PFSK-1 (cell line): ENCODE measurements around the gene EHBP1L1.

Experiments
- POLR2AphosphoS5 ChIP-seq: IDR thresholded peaks from 2 replicates; pipeline ENCODE4 v1.6.1; 2012; ENCODE audit warnings: low read depth, mild to moderate bottlenecking, control low read depth, low read length, moderate library complexity
- TAF1 ChIP-seq: IDR thresholded peaks from 2 replicates; pipeline ENCODE4 v1.6.1; 2012; ENCODE audit warnings: low read length, control low read depth, borderline replicate concordance; ENCODE audit not compliant: insufficient read depth

DNA sequence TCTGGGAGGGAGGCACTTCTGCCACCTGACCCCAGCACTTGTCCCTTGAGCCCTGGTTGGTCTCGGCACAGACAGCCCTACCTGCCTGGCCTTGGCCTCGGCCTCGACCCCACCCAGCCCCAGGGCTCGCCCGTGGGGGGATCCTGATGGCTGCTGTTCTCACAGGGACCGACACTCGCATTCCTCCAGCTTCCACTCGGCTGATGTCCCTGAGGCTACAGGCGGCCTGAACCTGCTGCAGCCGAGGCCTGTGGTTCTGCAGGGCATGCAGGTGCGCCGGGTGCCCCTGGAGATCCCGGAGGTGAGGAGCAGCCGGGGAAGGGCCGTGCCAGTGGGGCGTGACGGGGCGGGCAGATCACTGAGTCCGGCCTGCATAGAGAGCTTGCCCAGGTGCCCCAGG is 44.8 kb downstream of the EHBP1L1 start:
- TF ChIP-seq POLR2AphosphoS5 (no peak), TAF1 (no peak)
